T-helper 1 cell treated with Interleukin-12 subunit alpha and Interleukin-12 subunit beta and Interleukin-4 antibody, amounts not matched to agents 30 μg/mL and 1 μg/mL, for 36 hours (primary cell): ENCODE measurements around the gene PAX9.

Experiments used
- H3K27ac Mint-ChIP-seq: one replicate; pipeline ENCODE4 v1.8.0; 2021; ENCODE audit warnings: mild to moderate bottlenecking, mixed read lengths
- H3K27me3 Mint-ChIP-seq: one replicate; pipeline ENCODE4 v1.8.0; 2021; ENCODE audit warnings: low read depth, mixed read lengths
- H3K36me3 Mint-ChIP-seq: one replicate; pipeline ENCODE4 v1.8.0; 2021; ENCODE audit warnings: low read depth, mixed read lengths
- H3K4me1 Mint-ChIP-seq: one replicate; pipeline ENCODE4 v1.8.0; 2021; ENCODE audit warnings: low read depth, mixed read lengths
- H3K4me3 Mint-ChIP-seq: one replicate; pipeline ENCODE4 v1.8.0; 2021; ENCODE audit warnings: mild to moderate bottlenecking, moderate library complexity, mixed read lengths
- H3K9me3 Mint-ChIP-seq: one replicate; pipeline ENCODE4 v1.8.0; 2021; ENCODE audit warnings: mixed read lengths

Gene PAX9

DNA sequence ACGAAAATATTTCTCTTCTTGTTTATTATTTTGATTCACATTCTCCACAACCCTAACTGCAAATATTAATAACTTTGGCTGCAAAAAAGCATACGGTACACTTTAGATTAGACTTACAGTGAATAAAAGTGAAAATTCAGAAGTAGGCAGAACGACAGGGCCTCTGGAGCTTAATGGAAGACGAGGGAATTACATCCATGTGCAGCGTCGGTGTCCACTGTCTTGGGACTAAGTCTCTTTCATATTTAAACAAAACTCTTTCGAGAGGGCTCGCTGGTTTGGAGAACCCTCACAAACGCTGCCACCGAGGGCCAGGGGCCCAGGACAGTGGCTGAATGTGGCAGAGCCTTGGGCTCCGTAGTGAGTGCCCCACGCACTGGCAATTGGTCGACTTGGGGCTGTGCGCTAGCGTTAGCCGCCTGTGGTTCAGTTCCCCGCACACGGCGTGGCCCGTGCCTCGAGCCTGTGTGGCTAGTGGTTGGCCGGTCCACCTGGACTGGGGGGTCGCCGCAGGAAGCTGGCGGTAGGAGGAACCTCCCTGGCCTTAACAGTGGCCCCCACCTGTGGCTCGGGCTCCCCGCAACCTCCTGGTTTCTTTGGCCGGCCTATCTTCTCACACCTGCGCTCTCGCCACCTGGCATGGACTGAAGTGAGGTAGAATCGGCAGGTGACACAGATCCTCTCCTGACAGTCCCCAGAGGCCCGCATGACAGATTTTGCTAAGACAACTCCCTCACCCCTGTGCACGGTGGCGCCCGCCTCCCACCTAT is 739 bp upstream of the PAX9 start:
- Mint-ChIP-seq H3K9me3 (peaks cover 3% of the 10 kb centered on the region), H3K36me3 (peaks cover 4% of the 10 kb centered on the region), H3K4me3 (no peak overlapping the region), H3K4me1 (peaks cover 10% of the 10 kb centered on the region), H3K27ac (peak overlapping the region; percentile 77), H3K27me3 (peaks cover 99% of the 10 kb centered on the region)

DNA sequence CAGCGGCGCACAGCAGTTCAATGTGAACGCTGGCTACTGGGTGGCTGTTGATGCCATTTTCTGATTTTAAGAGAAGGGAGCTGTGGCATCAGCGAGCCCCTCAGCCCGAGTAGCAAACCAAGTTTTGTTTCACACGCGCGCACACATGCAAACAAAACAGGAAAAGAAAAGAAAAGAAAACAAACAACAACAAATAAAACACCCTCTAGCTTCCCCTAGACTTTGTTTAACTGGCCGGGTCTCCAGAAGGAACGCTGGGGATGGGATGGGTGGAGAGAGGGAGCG is 540 bp downstream of the PAX9 start:
- peak overlapping the region; percentile 52 for H3K27ac Mint-ChIP-seq
- no peak overlapping the region for H3K4me3 Mint-ChIP-seq
- H3K4me1 Mint-ChIP-seq: peaks cover 10% of the 10 kb centered on the region
- H3K9me3 Mint-ChIP-seq: peaks cover 3% of the 10 kb centered on the region
- H3K36me3 Mint-ChIP-seq: peaks cover 4% of the 10 kb centered on the region
- H3K27me3 Mint-ChIP-seq: peaks cover 94% of the 10 kb centered on the region

DNA sequence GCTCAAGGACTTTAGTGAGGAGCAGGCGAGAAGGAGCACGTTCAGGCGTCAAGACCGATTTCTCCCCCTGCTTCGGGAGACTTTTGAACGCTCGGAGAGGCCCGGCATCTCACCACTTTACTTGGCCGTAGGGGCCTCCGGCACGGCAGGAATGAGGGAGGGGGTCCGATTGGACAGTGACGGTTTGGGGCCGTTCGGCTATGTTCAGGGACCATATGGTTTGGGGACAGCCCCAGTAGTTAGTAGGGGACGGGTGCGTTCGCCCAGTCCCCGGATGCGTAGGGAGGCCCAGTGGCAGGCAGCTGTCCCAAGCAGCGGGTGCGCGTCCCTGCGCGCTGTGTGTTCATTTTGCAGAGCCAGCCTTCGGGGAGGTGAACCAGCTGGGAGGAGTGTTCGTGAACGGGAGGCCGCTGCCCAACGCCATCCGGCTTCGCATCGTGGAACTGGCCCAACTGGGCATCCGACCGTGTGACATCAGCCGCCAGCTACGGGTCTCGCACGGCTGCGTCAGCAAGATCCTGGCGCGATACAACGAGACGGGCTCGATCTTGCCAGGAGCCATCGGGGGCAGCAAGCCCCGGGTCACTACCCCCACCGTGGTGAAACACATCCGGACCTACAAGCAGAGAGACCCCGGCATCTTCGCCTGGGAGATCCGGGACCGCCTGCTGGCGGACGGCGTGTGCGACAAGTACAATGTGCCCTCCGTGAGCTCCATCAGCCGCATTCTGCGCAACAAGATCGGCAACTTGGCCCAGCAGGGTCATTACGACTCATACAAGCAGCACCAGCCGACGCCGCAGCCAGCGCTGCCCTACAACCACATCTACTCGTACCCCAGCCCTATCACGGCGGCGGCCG is 1.1 kb downstream of the PAX9 start:
- Mint-ChIP-seq H3K27me3 (peaks cover 94% of the 10 kb centered on the region), H3K36me3 (peaks cover 4% of the 10 kb centered on the region), H3K27ac (peak overlapping the region; percentile 52), H3K4me3 (no peak overlapping the region), H3K4me1 (peaks cover 10% of the 10 kb centered on the region), H3K9me3 (peaks cover 3% of the 10 kb centered on the region)

DNA sequence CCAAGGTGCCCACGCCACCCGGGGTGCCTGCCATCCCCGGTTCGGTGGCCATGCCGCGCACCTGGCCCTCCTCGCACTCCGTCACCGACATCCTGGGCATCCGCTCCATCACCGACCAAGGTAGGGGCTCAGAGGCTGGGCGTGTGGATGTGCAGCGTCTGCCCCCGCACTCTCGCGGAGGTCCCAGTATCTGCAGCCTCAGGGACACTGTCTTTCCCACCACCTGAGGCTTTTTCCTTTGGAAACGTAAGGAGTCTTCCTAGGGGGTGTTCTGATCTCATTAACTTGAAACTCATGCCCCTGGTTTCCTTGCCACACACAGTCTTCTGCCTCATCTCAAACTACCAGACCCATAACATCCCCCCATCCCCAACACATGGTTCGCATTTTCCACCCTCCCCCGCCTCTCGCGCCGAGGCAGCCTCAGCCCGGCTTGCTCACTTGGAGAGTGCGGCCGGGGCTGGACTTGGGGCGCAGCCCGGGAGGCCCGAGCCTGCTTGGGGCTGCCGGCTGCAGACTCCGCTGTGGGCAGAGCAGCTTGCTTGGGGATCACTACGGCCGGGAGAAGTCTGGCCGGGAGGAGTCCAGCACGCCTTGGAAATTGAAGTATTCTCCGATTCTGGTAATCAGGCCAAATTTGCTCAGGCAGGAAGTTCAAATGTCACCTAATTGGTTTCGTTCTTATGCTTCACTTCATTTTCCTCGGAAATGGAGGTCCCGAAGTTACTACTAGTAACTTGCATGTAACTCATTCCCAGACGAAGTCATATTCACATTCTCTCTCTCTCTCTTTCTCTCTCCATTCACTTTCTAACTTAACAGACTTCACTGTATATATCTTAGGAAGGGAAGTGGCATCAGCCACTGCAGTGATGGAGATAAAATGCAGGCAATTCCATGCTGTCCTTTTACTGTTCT is 2.0 kb downstream of the PAX9 start:
- peak overlapping the region; percentile 83 for H3K27ac Mint-ChIP-seq

DNA sequence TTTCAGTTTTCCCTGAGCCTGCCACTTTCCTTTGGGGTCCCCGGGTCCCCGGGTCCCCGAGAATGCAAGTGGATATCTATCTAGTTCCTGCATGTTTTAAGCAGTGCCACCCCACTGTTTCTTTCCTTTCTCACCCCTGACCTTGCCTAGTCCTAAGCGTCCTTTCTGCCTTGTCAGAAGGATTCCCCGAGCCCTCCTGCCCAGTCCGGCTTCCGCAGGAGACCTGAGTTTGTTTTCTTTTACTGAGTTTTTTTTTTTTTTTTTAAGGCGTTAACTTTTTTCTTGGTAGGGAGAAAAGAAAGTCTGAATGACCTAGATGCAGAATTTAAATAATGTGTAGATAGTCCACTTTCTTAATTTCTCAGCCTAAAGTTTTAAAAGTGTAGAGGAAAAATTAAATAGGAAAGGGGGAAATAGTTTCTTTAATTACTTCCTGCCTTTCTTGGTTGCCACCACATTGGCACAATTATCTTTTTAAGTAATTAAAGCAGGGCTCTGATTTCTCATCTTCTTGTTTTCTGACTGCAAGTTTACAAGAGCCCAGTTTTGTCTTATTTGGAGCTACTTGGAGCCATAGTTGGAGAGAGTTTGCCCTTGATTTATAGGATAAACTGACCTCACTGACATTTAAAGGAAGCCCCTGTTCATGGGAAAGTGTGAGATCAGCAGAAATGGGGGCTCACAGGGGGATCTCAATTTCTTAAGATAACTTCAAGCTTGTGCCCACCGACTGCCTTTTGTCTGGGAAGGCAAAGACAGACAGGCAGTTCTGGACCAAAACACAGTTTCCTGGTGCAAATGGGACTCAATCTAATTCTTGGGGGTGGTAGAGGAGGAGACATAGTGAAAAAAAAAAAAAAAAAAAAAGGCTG is 2.9 kb downstream of the PAX9 start:
- peaks cover 80% of the 10 kb centered on the region for H3K27me3 Mint-ChIP-seq
- peak overlapping the region; percentile 38 for H3K27ac Mint-ChIP-seq
- H3K4me1 Mint-ChIP-seq: peaks cover 5% of the 10 kb centered on the region
- H3K36me3 Mint-ChIP-seq: peaks cover 1% of the 10 kb centered on the region
- no peak overlapping the region for H3K4me3 Mint-ChIP-seq
- no peaks in the 10 kb centered on the region for H3K9me3 Mint-ChIP-seq

More for the DNA sequence above, 2.0 kb downstream of the PAX9 start:
- Mint-ChIP-seq H3K9me3 (peaks cover 3% of the 10 kb centered on the region), H3K27me3 (peaks cover 88% of the 10 kb centered on the region), H3K36me3 (peaks cover 4% of the 10 kb centered on the region), H3K4me3 (no peak overlapping the region), H3K4me1 (peaks cover 10% of the 10 kb centered on the region)

DNA sequence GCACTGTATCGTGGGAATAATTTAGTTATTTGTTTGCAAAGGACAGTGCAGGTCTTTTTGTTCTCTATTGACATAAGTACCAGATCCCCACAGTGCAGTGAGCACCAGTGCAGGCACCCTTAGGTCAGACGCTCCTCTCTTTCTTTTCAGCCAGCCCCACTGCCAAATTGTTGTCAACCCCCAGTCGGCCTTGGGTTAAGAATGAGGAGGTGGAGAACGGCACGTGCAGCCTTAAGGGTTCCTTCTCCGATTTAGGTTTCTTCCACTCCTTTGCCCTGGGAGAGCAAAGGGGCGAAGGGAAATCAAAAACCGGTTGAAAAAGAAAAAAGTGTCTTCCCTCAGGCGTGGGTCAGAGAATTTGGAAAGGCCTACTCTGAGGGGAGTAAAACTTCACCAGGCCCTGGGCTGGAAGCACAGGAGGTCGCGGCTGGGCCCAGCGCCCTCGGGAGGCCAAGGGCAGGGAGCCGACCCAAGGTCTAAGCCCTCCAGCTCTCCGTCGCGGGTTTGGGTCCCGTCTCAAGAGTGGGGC is 4.3 kb downstream of the PAX9 start:
- H3K27me3 Mint-ChIP-seq: peaks cover 68% of the 10 kb centered on the region
- H3K4me1 Mint-ChIP-seq: peaks cover 5% of the 10 kb centered on the region
- H3K27ac Mint-ChIP-seq: no peak overlapping the region
- no peaks in the 10 kb centered on the region for H3K36me3 Mint-ChIP-seq
- H3K4me3 Mint-ChIP-seq: no peak overlapping the region
- no peaks in the 10 kb centered on the region for H3K9me3 Mint-ChIP-seq

DNA sequence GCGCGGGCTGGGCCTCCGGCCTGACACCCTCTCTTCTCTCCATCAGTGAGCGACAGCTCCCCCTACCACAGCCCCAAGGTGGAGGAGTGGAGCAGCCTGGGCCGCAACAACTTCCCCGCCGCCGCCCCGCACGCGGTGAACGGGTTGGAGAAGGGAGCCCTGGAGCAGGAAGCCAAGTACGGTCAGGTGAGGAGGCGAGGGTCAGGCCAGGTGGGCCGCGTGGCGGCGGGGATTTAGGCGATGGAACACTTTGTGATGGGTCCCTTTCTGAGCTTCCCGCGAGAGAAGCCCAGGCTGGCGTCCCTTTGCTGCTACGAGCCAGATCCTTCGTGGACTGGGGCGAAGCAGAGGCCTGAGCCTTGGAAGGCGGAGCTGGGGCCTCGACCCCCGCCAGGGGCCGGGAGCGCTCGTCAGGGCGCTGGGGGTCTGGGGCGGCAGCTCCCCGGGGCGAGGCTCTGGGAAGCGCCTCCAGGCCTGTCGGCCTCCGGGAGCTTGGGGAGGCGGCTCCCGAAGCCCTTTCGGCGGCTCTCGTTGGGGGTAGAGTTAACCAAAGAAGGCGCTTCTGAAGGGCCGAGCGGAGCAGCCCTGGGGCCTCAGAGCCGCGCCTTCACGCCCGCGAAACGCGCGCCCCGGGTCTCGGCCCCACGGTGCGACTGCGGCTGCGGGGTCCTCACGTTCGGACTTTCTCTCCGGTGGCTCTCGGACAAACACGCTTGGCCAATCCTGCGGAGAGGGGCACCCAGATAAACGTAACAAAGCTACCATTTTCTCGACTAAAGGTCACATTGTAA is 5.0 kb downstream of the PAX9 start:
- peaks cover 64% of the 10 kb centered on the region for H3K27me3 Mint-ChIP-seq

DNA sequence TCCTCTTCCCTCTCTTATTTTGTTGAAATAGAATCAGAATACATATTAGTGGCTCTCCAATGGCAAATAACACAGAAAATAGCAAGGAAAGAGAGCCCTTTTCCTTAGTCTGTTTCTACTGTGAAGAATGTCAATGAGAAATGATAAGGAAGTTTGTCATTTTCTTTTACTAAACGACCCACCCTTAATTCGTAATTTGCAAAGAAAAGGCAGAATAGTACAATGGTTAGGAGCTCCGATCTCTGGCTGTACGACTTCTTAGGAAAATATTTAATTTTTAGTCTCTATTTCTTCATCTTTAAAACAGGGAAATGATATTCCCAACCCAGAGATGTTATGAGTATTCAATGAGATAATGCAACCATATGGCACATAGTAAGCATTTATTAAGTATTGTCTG is 6.0 kb downstream of the PAX9 start:
- Mint-ChIP-seq H3K36me3 (no peaks in the 10 kb centered on the region), H3K27me3 (peaks cover 54% of the 10 kb centered on the region), H3K27ac (peak overlapping the region; percentile 41), H3K4me3 (no peak overlapping the region), H3K9me3 (no peaks in the 10 kb centered on the region), H3K4me1 (peaks cover 5% of the 10 kb centered on the region)

More for the DNA sequence above, 5.0 kb downstream of the PAX9 start:
- Mint-ChIP-seq H3K4me1 (peaks cover 5% of the 10 kb centered on the region), H3K36me3 (no peaks in the 10 kb centered on the region), H3K27ac (no peak overlapping the region), H3K4me3 (no peak overlapping the region), H3K9me3 (no peaks in the 10 kb centered on the region)

DNA sequence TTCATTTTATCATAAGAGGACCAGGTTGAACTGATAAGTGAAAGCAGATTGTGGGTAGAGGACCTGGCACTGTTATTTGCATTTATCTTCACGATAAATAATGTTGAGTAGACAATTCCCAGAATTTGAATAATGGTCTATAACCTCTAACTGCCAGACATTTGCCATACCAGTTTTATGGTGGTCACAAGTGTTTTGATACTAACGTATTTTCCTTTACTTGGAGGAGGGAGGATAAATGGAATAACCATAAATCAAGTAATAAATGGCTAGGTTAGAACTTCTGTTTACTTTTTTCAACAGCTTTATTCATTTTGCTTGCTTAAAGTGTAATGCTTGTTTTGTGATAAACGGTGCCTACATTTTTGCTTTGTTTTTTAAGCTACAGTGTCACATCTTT is 9.5 kb downstream of the PAX9 start:
- H3K4me1 Mint-ChIP-seq: no peaks in the 10 kb centered on the region
- no peak overlapping the region for H3K27ac Mint-ChIP-seq
- no peaks in the 10 kb centered on the region for H3K9me3 Mint-ChIP-seq
- peaks cover 20% of the 10 kb centered on the region for H3K27me3 Mint-ChIP-seq
- H3K36me3 Mint-ChIP-seq: no peaks in the 10 kb centered on the region
- H3K4me3 Mint-ChIP-seq: no peak overlapping the region

DNA sequence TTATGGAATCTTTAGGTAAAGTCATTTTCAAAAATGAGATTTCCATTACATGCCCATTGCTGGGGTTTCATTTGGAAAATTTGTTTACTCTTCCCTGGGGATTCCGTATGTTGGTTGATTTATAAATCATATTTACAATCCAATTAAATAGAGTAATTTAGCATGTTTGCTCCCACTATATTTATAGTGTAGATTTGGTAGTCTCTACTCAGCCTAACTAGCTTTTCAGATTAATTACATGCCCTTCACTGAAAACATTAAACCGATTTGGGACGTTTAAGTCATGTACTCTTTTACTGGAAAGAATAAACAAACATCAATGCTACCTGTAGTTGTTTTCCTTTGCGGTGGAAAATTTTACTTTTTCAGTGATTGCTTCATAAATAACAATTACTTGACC is 10.4 kb downstream of the PAX9 start:
- Mint-ChIP-seq H3K4me1 (no peaks in the 10 kb centered on the region), H3K27ac (no peak overlapping the region), H3K4me3 (no peak overlapping the region), H3K36me3 (no peaks in the 10 kb centered on the region), H3K27me3 (peaks cover 17% of the 10 kb centered on the region), H3K9me3 (no peaks in the 10 kb centered on the region)

DNA sequence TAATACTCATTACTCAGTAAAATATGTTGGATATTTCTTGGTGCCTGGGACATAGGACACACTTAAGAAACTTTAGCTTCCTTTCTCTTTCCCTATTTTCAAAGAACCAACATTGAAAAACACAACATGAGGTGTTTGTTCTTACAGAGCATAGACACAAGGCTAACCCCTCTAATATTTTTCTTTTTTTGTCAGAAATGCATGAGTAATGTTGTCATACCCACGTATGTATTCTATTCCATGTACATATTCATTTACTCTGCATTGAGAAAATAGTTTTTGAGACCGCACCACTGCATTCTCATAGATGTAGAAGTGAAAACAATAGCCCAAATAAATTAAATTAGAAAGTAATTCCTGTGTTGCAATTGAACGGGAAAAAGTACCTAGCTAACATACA is 13.0 kb downstream of the PAX9 start:
- Mint-ChIP-seq H3K36me3 (no peaks in the 10 kb centered on the region), H3K9me3 (no peaks in the 10 kb centered on the region), H3K4me1 (no peaks in the 10 kb centered on the region), H3K27me3 (peaks cover 12% of the 10 kb centered on the region), H3K4me3 (no peak overlapping the region), H3K27ac (no peak overlapping the region)

DNA sequence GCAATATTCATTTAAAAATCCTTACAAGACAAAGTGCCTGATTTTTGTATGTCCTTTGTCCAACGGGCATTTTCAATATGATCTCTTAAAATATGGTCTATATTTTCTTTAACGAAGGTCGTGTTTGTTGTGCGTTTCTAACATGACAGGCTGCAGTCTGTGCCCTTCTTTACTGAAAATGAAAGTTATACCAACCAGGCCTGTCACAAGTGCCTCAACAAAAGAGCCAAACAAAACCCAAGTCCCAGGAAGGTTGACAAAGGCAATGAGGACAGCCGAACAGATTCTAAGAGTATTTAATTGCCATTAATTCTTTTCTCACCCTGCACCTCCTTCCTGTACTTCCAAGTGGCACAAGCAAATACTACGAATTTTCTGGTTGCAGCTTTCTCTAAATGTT is 13.9 kb downstream of the PAX9 start:
- Mint-ChIP-seq H3K27ac (no peak overlapping the region), H3K4me1 (no peaks in the 10 kb centered on the region), H3K9me3 (no peaks in the 10 kb centered on the region), H3K36me3 (no peaks in the 10 kb centered on the region), H3K4me3 (no peak overlapping the region), H3K27me3 (peaks cover 12% of the 10 kb centered on the region)

DNA sequence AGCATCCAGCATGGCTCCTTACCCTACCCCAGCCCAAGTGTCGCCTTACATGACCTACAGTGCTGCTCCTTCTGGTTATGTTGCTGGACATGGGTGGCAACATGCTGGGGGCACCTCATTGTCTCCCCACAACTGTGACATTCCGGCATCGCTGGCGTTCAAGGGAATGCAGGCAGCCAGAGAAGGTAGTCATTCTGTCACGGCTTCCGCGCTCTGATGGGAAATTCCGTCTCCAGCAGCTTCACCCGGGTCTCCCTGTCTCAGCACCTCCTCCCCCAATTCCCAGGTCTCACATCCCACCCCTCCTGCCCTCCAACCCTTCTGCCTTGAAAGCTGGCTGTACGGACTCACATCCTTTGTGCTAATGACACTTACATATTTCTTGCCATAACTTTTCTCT is 14.6 kb downstream of the PAX9 start:
- H3K4me1 Mint-ChIP-seq: no peaks in the 10 kb centered on the region
- H3K27me3 Mint-ChIP-seq: peaks cover 7% of the 10 kb centered on the region
- H3K36me3 Mint-ChIP-seq: no peaks in the 10 kb centered on the region
- no peak overlapping the region for H3K27ac Mint-ChIP-seq
- no peak overlapping the region for H3K4me3 Mint-ChIP-seq
- no peaks in the 10 kb centered on the region for H3K9me3 Mint-ChIP-seq
